Measurements from ENCODE around the gene PRPF8. TPM values are rescaled to one million over a fixed set of nuclear protein-coding genes. Genes with fewer than 3 reads are reported as not detected.

PRPF8 gene
- total RNA-seq, 1 donor from 2014 or later: 125 TPM

DNA sequence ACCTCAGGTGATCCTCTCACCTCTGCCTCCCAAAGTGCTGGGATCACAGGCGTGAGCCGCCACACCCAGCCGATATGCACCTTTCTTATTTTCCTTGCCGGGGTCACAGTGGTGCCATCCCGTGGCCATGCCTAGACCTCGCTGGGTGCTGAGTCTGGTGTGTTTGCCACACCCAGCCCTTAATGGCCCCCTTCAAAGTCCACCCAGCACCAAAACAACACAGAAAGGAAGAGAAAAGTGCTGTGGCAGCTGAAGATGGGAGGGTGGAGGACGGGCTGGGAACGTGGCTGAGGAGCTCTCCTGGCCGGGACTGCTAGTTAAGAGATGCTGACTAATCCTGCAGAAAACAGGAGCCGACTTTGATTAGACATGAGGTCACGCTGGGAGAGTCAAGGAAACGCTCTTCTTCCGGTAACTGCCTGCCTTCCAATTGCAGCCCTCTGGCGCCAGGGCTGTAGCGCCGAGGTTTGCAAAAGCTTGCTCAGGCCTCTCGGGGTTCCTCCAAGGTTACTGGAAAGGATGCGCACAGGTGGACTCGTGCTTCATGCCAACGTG is 67.0 kb downstream of the PRPF8 start:
- DNase-seq (peak; percentile 60), ATAC-seq (ENCODE audit: poor library complexity) (peak; percentile 73)
- intact Hi-C loops (cut with DNase I): no loop called here

DNA sequence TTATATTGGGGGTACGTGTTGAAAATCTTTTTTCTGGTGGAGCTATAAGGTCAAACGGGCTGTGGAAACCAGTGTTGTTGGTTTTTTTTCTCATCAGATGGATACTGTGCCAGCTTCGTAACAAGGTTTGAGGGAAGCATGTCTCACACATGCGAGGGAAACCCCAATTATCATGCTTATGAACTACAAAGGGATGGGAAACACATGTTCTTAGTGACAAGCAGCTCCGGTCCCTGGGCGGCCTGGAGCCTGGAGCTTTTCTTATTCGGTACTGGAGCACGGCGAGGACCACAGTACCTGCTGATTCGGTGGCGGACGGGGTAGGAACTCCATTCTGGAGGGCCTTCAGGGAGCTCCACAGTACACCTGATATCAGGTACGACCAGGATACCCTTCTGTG is 68.6 kb downstream of the PRPF8 start:
- DNase-seq (no peak), ATAC-seq (ENCODE audit: poor library complexity) (no peak)
- intact Hi-C loops (cut with DNase I): no loop called here

DNA sequence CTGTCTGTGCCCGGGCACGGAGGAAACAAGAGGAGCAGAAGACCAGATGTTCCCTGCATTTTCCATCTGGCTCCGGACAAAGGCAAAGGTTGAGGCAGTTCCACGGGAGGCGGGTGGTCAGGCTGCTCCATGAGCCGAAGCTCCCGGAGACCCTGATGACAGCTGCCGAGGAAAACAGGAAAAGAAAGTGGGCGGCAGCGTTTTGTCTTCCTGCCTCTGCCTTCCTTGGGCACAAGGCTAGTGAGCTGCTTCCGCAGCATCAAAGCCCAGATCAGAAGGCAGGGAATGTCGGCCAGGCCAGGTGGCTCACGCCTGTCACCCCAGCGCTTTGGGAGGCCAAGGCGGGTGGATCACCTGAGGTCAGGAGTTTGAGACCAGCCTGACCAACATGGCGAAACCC is 72.3 kb downstream of the PRPF8 start:
- peak; percentile 16 for ATAC-seq (ENCODE audit: poor library complexity)
- no peak for DNase-seq
- intact Hi-C loops (cut with DNase I): no loop called here

GRCh38 chr17:1611715-1612114 is 73.0 kb downstream of the PRPF8 start:
- intact Hi-C loops (cut with DNase I): no loop called here
- ATAC-seq (ENCODE audit: poor library complexity): peak; percentile 59
- no peak for DNase-seq

- DNase-seq (no peak), ATAC-seq (ENCODE audit: poor library complexity) (no peak)
- intact Hi-C loops (cut with DNase I): no loop called here
Measured at GRCh38 chr17:1608676-1609075, 76.0 kb downstream of the PRPF8 start.

- DNase-seq: no peak
- intact Hi-C loops (cut with DNase I): no loop called here
- ATAC-seq (ENCODE audit: poor library complexity): no peak
Measured at GRCh38 chr17:1607971-1608320, 76.7 kb downstream of the PRPF8 start.

- intact Hi-C loops (cut with DNase I): no loop called here
- ATAC-seq (ENCODE audit: poor library complexity) (no peak), DNase-seq (no peak)
Measured at GRCh38 chr17:1606352-1606985, 78.2 kb downstream of the PRPF8 start.

GRCh38 chr17:1605681-1606351 is 78.9 kb downstream of the PRPF8 start:
- ATAC-seq (ENCODE audit: poor library complexity): no peak
- intact Hi-C loops (cut with DNase I): no loop called here
- DNase-seq: no peak

GRCh38 chr17:1604831-1605528 is 79.7 kb downstream of the PRPF8 start:
- intact Hi-C loops (cut with DNase I): no loop called here
- no peak for DNase-seq
- ATAC-seq (ENCODE audit: poor library complexity): no peak

DNA sequence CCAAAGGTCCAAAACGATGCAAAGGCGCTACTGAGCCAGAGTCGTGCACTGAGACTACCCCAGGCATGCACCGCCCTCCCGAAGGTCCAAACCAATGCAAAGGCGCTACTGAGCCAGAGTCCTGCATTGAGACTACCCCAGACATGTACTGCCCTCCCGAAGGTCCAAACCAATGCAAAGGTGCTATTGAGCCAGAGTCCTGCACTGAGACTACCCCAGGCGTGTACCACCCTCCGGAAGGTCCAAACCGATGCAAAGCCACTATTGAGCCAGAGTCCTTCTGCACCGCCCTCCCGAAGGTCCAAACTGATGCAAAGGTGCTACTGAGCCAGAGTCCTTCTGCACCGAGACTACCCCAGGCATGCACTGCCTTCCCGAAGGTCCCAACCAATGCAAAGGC is 83.1 kb downstream of the PRPF8 start:
- DNase-seq: no peak
- intact Hi-C loops (cut with DNase I): no loop called here
- no peak for ATAC-seq (ENCODE audit: poor library complexity)

Other genes with a start within 250 kb of the PRPF8 start
- 36.0 TPM for gene CRK, start 228.6 kb downstream of the PRPF8 start, total RNA-seq
- gene MYO1C, start 192.2 kb downstream of the PRPF8 start, total RNA-seq: 182 TPM
- 32.9 TPM for gene INPP5K, start 168.3 kb downstream of the PRPF8 start, total RNA-seq
- 46.3 TPM for gene PITPNA, start 122.1 kb downstream of the PRPF8 start, total RNA-seq
- gene SLC43A2, start 56.0 kb downstream of the PRPF8 start, total RNA-seq: 4.2 TPM
- gene SCARF1, start 39.1 kb downstream of the PRPF8 start, total RNA-seq: 11.2 TPM
- 74.6 TPM for gene RILP, start 35.0 kb downstream of the PRPF8 start, total RNA-seq
- 2.0 TPM for gene TLCD2, start 25.5 kb upstream of the PRPF8 start, total RNA-seq
- 8.5 TPM for gene WDR81, start 39.8 kb upstream of the PRPF8 start, total RNA-seq
- 0.32 TPM for gene SERPINF2, start 58.0 kb upstream of the PRPF8 start, total RNA-seq
- gene SERPINF1, start 77.2 kb upstream of the PRPF8 start, total RNA-seq: 131 TPM
- 8.6 TPM for gene SMYD4, start 145.0 kb upstream of the PRPF8 start, total RNA-seq
- gene RPA1, start 145.1 kb upstream of the PRPF8 start, total RNA-seq: 54.0 TPM